HG03469 (cell line): ENCODE results near the gene ZNF775.
"Not testable (repeated sequence)": the region's sequence is repeated elsewhere in the genome, so short reads cannot be mapped to it uniquely, and the experiment has no call there.

Experiments used
- ATAC-seq: cut with Tn5 transposase; IDR thresholded peaks from one replicate; pipeline ENCODE4 v1.9.1; 2021; ENCODE audit warnings: mild to moderate bottlenecking, moderate library complexity, moderate number of reproducible peaks; ENCODE audit not compliant: unreplicated experiment

ZNF775 gene

DNA sequence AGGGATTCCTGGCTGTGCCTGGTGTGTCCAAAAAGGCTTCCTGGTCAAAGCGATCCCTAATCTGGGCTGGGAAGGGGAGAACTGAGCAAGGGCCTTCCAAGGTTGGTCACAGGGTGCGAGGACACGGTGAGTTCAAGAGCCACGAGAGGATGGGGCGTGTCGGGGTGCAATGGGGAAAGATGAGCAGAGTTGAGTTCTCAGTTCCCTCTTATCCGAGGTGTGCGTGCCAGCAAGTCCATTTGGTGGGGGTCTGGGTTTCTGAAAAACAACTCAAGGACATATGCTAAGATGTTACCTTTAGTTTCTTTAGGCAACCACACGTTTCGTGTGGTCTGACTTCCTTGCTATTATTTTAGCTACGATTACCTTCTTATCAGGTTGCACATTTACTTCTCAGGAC, 1.3 kb downstream of the ZNF775 start:
- ATAC-seq, result no peak

- no peak for ATAC-seq
These were observed 2.0 kb downstream of the ZNF775 start for GRCh38 chr7:150381096-150381495.

- ATAC-seq, result no peak
These were observed 2.6 kb downstream of the ZNF775 start for GRCh38 chr7:150381785-150382122.

DNA sequence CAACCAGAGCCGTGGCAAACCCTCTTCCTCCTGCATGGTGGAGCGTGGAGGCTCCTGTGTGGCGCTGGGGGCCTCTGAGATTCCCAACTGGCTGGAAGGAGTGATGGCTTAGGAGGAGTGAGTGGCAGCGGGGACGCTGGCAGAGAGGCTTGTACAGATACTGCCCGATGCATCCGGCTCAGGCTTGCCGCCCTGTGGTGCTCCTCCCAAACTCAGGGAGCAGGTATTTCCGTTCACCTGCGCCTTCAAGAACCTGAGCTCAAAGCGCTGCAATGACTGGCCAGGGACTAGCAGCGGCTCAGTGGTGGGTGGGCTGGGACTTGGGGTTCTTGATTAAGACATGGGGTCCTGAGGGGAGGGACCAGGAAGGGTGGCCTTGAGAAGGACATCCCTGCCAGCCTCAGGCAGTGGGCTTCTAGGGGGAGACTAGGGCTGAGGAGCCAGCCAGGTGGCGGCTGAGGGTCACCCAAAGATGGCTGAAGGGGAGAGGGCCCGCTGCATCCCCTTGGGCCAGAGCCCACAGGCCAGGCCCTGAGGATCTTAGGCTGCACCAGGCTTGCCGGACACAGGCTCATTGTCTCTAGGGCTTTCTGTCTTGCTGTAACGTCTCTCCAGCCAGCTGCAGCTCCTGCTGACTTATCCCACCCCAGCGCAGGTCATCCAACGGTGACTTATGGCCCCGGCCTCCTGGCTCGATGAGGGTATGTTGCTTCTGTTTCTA, 3.2 kb downstream of the ZNF775 start:
- ATAC-seq, result no peak

GRCh38 chr7:150382844-150383225, 3.7 kb downstream of the ZNF775 start:
- no peak for ATAC-seq

GRCh38 chr7:150383710-150384397, 4.7 kb downstream of the ZNF775 start:
- no peak for ATAC-seq

DNA sequence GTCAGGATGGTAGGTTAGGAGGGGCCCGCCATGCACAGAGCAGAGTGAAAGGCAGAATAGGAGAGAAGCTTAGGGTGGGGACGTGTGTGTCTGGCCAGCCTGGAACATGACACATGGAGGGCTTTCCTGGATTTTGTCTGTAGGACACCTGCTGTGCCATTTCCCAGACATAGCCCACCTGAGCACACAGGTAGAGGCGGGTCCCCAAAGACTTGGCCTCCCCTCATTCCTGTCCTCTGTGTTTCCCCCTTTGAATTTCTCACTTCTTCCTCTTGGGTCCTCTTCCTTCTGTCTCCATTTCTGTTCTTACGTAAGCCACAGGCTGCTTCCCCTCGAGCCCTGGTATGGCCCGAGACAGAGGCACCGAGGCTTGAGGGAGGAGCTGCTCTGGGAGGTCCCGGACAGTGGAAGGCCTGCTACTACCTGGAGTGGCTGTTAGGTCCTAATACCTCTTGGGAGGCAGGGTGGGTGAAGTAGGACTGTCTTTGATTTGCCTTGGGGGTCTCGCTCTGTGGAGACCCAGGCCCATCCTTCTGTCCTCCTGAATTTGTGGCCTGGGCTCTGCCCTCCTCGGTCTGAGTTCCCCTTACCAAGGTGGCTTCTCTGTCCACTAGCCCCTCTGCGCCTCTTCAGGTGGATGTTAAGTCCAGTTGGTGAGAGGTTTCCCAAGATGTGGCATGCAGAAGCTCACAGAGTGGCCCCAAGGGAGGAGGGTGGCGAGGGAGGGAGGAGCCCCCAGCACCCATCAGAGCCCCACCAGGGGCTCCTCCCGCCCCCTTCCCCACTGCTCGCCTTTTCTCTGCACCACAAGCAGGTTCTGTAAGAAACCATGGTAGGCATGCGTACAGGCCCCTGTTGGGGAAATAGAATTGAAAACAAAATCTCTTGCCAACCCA, 5.5 kb downstream of the ZNF775 start:
- no peak for ATAC-seq

DNA sequence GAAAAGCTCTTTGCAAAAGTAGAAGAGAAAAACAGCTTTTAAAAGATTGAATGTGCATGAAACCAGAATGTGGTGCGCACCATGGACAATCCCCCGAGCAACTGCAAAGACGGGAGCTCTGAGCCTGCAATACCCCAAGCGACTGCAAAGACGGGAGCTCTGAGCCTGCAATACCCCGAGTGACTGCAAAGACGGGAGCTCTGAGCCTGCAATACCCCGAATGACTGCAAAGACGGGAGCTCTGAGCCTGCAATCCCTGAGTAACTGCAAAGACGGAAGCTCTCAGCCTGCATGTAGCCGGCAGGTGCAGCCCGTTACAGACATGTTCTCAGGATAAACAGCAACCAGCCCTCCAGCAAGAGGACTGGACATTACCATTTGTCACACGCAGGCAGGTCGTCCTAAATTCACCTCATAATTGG, 6.2 kb downstream of the ZNF775 start:
- ATAC-seq, result no peak

DNA sequence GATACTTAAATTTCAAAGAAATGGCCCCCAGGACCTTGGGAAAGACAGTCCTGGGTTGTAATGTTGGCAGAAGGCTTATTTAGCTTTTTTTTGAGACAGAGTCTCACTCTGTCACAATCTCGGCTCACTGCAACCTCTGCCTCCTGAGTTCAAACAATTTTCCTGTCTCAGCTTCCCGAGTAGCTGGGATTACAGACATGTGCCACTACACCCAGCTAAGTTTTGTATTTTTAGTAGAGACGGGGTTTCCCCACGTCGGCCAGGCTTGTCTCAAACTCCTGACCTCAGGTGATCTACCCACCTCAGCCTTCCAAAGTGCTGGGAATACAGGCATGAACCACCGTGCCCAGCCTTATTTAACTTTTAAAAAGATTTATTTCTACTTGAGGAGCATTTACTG, 6.8 kb downstream of the ZNF775 start:
- not testable (repeated sequence) for ATAC-seq

GRCh38 chr7:150388306-150388705, 9.2 kb downstream of the ZNF775 start:
- no peak for ATAC-seq

DNA sequence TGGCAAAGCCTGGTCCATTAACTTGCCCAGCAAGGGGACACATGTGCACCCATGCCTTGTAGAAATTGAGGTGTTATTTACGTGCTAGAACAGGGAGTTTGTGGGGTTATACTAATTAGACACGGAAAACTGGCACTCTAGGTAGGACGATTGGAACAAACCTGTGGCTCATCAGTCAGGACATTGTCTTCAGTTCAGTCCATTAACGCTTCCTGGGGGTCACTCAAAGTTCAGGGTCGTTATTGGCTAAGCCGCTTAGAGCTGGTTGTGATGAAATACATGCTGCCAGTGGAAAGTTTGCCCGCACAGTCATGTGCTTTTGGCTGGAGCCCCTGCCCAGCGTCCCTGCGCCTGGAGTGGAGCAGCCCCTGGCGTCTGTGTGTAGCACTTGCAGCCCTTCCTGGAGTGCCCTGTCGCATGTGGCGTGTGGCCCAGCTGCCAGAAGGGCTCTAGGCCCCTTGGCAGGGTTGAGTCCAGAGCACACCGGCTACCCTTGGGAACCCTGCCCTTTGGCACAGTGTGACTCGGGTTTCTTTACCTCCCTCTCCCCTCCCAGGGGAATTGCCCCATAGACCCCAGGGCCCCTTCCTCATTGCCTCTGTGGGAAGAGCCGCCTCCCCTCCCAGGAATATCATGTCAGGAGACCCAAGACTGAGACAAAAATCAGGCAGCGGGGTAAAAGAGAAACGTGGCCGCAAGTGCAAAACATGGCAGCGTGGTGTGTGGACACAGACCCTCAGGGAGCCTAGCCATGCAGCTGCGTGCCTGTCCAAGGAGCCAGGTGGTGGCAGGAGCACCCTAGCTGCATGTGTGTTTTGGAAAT, 9.8 kb downstream of the ZNF775 start:
- no peak for ATAC-seq

DNA sequence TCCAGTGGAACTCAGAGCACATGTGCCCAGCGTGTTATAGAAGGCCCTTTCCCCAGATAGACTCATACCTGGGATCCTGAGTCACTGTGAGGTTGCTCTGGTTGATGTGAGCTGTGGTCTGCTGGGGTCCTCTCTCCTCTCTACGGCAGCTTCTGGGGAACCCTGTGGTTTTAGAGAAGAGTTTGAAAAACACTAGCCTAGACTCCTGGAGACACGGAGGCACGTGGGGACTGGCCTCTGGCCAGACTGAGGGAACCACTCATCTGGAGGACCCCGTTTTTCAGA, 10.3 kb downstream of the ZNF775 start:
- no peak for ATAC-seq

DNA sequence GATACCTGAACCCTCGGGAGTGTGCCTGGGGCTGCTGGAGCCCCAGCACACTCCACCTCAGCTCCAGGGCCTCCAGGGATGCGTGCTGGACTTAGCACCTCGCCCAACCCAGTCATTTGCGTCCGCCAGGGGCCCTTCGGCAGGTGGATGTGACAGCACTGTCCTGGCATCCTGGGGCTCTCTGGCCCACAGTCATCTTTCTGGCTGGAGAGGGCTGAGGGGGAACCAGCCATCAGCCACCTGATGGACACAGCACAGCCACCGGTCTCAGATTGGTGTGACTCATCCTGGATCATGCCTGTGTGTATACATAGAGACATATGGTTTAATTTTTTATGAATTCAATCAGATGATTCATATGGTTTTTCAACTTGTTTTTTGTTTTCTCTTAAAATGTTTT, 11.1 kb downstream of the ZNF775 start:
- no peak for ATAC-seq

DNA sequence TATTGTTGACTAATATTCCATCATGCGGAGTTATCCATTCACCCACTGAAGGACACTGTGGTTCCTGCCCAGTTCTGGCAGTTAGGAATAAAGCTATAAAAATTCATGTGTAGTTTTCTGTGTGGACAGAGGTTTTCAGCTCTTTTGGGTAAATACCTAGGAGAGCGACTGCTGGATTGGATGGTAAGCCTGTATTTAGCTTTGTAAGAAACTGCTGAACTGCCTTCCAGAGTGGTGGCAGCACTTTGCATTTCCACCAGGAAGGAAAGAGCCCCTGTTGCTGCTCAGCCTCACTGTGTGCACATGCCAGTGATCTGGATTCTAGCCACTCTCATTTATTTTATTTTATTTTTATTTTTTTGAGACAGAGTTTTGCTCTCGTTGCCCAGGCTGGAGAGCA, 14.2 kb downstream of the ZNF775 start:
- no peak for ATAC-seq

GRCh38 chr7:150396426-150396825, 17.3 kb downstream of the ZNF775 start:
- ATAC-seq, result no peak

DNA sequence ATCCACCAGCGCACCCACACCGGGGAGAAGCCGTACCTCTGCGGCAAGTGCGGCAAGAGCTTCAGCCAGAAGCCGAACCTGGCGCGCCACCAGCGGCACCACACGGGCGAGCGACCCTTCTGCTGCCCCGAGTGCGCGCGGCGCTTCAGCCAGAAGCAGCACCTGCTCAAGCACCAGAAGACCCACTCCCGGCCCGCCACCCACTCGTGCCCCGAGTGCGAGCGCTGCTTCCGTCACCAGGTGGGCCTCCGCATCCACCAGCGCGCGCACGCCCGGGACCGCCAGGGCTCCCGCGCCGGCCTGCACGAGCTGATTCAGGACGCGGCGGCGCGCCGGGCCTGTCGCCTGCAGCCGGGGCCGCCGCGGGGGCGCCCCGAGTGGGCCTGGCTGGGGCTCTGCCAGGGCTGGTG, 17.7 kb downstream of the ZNF775 start:
- ATAC-seq, result no peak

GRCh38 chr7:150397346-150398107, 18.4 kb downstream of the ZNF775 start:
- ATAC-seq, result no peak

GRCh38 chr7:150398108-150398964, 19.2 kb downstream of the ZNF775 start:
- no peak for ATAC-seq

DNA sequence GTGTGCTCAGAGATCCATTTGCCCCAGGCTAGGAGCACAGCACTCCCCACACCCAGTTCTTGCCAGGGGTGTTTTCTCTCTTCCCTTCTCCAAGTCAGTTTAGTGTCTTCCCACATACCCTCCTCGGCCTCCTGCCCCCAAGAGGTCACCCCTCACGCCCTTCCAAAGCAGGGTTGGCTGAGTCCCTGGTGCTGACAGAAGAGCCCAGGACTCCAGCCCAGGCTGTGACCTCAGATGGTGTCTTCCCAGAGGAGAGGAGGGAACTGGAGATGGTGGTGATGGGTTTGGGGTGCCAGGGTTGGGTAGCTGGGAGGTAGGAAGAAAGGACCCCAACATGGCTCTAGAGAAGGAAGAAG, 19.8 kb downstream of the ZNF775 start:
- ATAC-seq, result no peak
